GM18520 (cell line): ENCODE results near the gene IDE.
A peak's percentile ranks its signal among the peaks of the same experiment; 100 is the strongest.
"Not testable (repeated sequence)": the region's sequence is repeated elsewhere in the genome, so short reads cannot be mapped to it uniquely, and the experiment has no call there.

Source experiments
- ATAC-seq: cut with Tn5 transposase; IDR thresholded peaks from one replicate; pipeline ENCODE4 v1.9.1; 2021; ENCODE audit not compliant: unreplicated experiment

The IDE gene

GRCh38 chr10:92573798-92574547 is at the start of gene IDE:
TSS of gene IDE (minus strand) at chr10:92574093. CDS start at chr10:92574019, 74 bp downstream.
- ATAC-seq, result peak; percentile 52

- no peak for ATAC-seq
Observed at GRCh38 chr10:92619368-92619767, 45.5 kb upstream of the IDE start.

DNA sequence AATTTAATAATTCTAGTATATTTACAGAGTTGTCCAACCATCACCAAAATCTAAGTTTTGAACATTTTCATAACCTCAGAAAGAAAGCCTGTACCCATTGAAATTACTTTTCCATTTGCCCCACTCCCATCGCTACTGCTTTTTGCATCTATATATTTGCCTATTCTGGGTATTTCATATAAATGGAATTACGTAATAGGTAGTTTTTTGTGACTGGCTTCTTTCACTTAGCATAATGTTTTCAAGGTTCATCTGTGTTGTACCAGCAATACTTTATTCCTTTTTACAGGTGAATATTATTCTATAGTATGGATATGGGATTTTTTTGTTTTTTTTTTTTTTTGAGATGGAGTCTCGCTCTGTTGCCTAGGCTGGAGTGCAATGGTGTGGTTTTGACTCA is 41.6 kb upstream of the IDE start:
- ATAC-seq, result no peak

GRCh38 chr10:92604841-92605240 is 30.9 kb upstream of the IDE start:
- ATAC-seq, result no peak

DNA sequence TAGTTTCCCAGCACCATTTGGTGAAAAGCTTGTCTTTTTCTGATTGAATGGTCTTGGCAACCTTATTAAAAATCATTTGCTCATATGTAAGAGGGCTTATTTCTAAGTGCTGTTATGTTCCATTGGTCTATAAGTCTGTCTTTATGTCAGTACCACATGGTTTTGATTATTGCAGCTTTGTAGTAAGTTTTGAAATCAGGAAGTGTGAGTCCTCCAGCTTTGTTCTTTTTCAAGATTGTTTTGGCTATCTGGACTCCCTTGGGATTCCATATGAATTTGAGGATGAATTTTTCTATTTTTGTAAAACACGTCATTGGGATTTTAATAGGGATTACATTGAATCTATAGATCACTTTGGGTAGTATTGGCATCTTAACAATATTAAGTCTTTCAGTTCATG is 24.4 kb upstream of the IDE start:
- ATAC-seq, result no peak

GRCh38 chr10:92595505-92595904 is 21.6 kb upstream of the IDE start:
- no peak for ATAC-seq

- no peak for ATAC-seq
Observed at GRCh38 chr10:92593619-92594588, 20.0 kb upstream of the IDE start.

- peak; percentile 71 for ATAC-seq
Observed at GRCh38 chr10:92592761-92593618, 19.1 kb upstream of the IDE start, which contains the start of gene KIF11. TSS of gene KIF11 (plus strand) at chr10:92593130. CDS start at chr10:92593376, 246 bp downstream.

GRCh38 chr10:92591550-92592022 is 17.7 kb upstream of the IDE start:
- peak; percentile 72 for ATAC-seq

- ATAC-seq, result no peak
Observed at GRCh38 chr10:92590623-92591549, 17.0 kb upstream of the IDE start.

GRCh38 chr10:92582347-92582746 is 8.5 kb upstream of the IDE start:
- not testable (repeated sequence) for ATAC-seq

DNA sequence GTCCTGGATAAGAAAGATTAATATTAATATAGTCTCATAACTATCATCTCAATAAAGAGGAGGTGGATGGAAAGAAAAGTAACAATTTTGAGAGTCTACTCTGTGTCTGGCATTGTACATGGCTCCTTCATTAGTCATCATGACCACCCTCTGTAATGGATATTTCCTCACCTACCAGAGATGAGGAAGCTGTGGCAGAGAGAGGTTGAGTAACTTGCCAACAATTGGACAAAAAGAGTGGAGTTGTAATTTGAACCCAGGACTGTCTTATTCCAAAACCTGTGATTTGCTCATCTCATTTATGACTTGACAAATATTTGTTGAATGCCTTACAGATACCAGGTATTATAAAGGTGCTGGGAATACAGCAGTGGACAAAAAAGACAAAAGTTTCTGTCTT is 2.1 kb upstream of the IDE start:
- ATAC-seq, result no peak

GRCh38 chr10:92574548-92575261 is 812 bp upstream of the IDE start:
- ATAC-seq, result no peak

GRCh38 chr10:92573091-92573797 is 649 bp downstream of the IDE start:
- peak; percentile 26 for ATAC-seq

- no peak for ATAC-seq
Observed at GRCh38 chr10:92572362-92573090, 1.4 kb downstream of the IDE start.

GRCh38 chr10:92571649-92572048 is 2.2 kb downstream of the IDE start:
- ATAC-seq, result no peak

- not testable (repeated sequence) for ATAC-seq
Observed at GRCh38 chr10:92569663-92570062, 4.2 kb downstream of the IDE start.

DNA sequence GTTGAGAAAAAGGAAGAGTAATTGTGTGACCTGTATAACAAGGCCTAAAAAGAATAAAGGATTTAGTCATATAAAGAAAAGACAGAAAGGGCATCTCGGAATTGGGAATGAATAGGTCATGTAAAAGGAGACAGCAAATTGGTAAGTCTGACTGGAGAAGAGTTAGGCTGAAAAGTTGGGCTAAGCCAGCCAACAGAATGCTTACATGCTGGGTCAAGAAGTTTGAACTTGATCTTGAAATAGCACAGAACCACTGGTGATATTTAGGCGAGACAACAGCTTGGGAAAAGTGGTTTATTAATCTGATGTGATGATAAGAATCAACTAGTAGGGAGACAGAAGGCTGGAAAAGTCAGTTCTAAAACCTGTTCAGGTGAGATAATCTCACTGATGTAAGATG is 4.8 kb downstream of the IDE start:
- no peak for ATAC-seq
